ENCODE measurements around the gene RBMY1E.
"Not testable (repeated sequence)": the region's sequence is repeated elsewhere in the genome, so short reads cannot be mapped to it uniquely, and the experiment has no call there.

RBMY1E gene

GRCh38 chrY:21917932-21918331 lies at the start of gene RBMY1E:
Gene RBMY1E (minus strand): TSS chrY:21918032. CDS start chrY:21916054, 1,978 bp downstream.
- DNase-seq = not testable (repeated sequence)

GRCh38 chrY:21894426-21894825 lies 23.4 kb downstream of the RBMY1E start, which contains the start of gene RBMY1D:
Gene RBMY1D (minus strand): TSS chrY:21894526. CDS start chrY:21892513, 2,013 bp downstream.
- DNase-seq = not testable (repeated sequence)

- DNase-seq = not testable (repeated sequence)
Measured at GRCh38 chrY:21869407-21870076, 48.3 kb downstream of the RBMY1E start.

All from activated T-cell treated with anti-CD3 and anti-CD28 coated beads for 4 hours (primary cell).